ENCODE data around the gene DDX20.

The DDX20 gene

GRCh38 chr1:111803951-111804350, 48.2 kb downstream of the DDX20 start:
- no peak for DNase-seq
- in situ Hi-C loops (cut with HindIII; ENCODE audit: low pct_ligation_motif_present, low pct_unique_long_range_greater_than_20kb, low sequenced_read_pairs): no loop called here

- DNase-seq: no peak
Observed at GRCh38 chr1:111804776-111805175, 49.1 kb downstream of the DDX20 start.

GRCh38 chr1:111805251-111805650, 49.5 kb downstream of the DDX20 start:
- in situ Hi-C loops (cut with HindIII; ENCODE audit: low pct_ligation_motif_present, low pct_unique_long_range_greater_than_20kb, low sequenced_read_pairs): no loop called here
- DNase-seq: no peak

More at GRCh38 chr1:111804776-111805175, 49.1 kb downstream of the DDX20 start:
- in situ Hi-C loops (cut with HindIII; ENCODE audit: low pct_ligation_motif_present, low pct_unique_long_range_greater_than_20kb, low sequenced_read_pairs): no loop called here

- DNase-seq: no peak
- in situ Hi-C loops (cut with HindIII; ENCODE audit: low pct_ligation_motif_present, low pct_unique_long_range_greater_than_20kb, low sequenced_read_pairs): no loop called here
Observed at GRCh38 chr1:111811891-111812290, 56.2 kb downstream of the DDX20 start.

- in situ Hi-C loops (cut with HindIII; ENCODE audit: low pct_ligation_motif_present, low pct_unique_long_range_greater_than_20kb, low sequenced_read_pairs): no loop called here
- no peak for DNase-seq
Observed at GRCh38 chr1:111812306-111812705, 56.6 kb downstream of the DDX20 start.

GRCh38 chr1:111813440-111814304, 58.0 kb downstream of the DDX20 start:
- in situ Hi-C loops (cut with HindIII; ENCODE audit: low pct_ligation_motif_present, low pct_unique_long_range_greater_than_20kb, low sequenced_read_pairs): no loop called here

GRCh38 chr1:111814305-111814628, 58.6 kb downstream of the DDX20 start:
- in situ Hi-C loops (cut with HindIII; ENCODE audit: low pct_ligation_motif_present, low pct_unique_long_range_greater_than_20kb, low sequenced_read_pairs): no loop called here
- no peak for DNase-seq

More at GRCh38 chr1:111813440-111814304, 58.0 kb downstream of the DDX20 start:
- no peak for DNase-seq

GRCh38 chr1:111814642-111815041, 58.9 kb downstream of the DDX20 start:
- DNase-seq: no peak
- in situ Hi-C loops (cut with HindIII; ENCODE audit: low pct_ligation_motif_present, low pct_unique_long_range_greater_than_20kb, low sequenced_read_pairs): no loop called here

Measured in ACHN (cell line).